ENCODE measurements around the gene SHROOM3.

Gene SHROOM3

DNA sequence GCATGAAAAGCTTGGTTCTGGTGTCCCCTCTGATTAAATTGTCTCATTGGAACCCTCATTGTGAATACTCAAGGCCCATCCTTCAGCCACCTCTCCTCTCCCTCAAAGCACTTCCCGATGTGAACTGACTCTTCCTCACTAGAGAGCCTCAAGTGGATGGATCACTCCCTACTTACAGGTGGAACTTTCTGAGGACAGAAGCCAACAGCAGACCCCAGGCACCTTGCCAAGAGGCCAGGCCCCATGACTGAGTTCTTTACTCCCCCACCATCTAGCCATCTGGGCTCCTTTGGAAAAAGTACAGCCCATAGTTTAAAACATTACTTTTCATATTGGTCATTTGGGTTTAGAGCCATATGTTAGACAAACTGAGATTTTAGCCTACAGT lies 224.1 kb downstream of the SHROOM3 start:
- DNase-seq (ENCODE audit: low read depth): no peak

DNA sequence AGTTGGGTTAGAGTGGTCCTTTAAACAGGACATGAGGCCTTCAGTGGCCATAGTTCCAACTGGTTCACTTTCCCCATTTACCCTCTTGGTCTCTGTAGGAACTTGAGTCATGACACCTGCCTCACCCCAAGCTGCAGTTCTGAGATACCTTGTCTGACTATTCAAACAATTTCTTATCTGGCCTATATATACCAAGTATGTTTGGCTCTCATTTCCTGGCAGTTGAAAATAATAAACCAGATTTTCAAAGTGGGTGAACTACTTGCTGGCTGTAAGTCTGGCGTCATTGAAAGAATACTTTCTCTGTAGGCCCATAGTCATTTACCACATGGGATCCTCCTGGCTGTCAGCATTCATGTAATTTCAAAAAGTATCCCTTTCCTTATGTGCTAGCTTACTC lies 228.8 kb downstream of the SHROOM3 start:
- DNase-seq (ENCODE audit: low read depth): no peak

- DNase-seq (ENCODE audit: low read depth): peak; percentile 13
These were observed 230.1 kb downstream of the SHROOM3 start for GRCh38 chr4:76665153-76665552.

- no peak for DNase-seq (ENCODE audit: low read depth)
These were observed 230.7 kb downstream of the SHROOM3 start for GRCh38 chr4:76665721-76666120.

- no peak for DNase-seq (ENCODE audit: low read depth)
These were observed 232.0 kb downstream of the SHROOM3 start for GRCh38 chr4:76666944-76667532.

DNA sequence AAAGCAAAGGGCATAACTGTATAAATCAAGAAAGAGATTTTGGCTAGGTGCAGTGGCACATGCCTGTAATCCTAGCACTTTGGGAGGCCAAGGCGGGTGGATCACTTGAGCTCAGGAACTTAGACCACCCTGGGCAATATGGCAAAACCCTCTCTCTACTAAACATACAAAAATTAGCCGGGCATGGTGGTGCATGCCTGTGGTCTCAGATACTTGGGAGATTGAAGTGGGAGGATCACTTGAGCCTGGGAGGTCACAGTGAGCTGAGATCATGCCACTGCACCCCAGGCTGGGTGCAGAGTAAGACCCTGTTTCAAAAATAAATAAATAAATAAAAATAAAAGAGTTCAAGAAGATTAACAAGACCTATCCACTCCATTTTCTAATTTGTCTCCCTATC lies 235.6 kb downstream of the SHROOM3 start:
- DNase-seq (ENCODE audit: low read depth): no peak

- no peak for DNase-seq (ENCODE audit: low read depth)
These were observed 238.3 kb downstream of the SHROOM3 start for GRCh38 chr4:76673362-76673761.

DNA sequence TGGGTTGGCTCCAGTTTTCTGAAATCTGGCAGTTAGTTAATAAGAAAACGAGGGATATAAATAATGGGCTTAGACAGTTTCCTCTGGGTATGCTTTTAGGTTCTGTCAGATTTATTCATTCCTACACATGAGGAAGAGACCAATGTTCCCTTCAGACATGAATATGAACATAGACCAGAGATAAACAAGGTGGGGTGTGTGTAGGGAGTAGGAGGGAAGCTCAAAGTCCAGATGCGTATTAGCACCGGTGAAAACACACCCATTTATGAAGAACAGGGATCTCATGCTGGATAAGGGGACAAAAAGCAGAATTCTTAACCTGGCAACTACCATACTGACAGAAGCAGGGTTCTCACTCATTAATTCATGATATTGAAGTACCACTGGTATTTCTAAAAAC lies 240.0 kb downstream of the SHROOM3 start:
- no peak for DNase-seq (ENCODE audit: low read depth)

DNA sequence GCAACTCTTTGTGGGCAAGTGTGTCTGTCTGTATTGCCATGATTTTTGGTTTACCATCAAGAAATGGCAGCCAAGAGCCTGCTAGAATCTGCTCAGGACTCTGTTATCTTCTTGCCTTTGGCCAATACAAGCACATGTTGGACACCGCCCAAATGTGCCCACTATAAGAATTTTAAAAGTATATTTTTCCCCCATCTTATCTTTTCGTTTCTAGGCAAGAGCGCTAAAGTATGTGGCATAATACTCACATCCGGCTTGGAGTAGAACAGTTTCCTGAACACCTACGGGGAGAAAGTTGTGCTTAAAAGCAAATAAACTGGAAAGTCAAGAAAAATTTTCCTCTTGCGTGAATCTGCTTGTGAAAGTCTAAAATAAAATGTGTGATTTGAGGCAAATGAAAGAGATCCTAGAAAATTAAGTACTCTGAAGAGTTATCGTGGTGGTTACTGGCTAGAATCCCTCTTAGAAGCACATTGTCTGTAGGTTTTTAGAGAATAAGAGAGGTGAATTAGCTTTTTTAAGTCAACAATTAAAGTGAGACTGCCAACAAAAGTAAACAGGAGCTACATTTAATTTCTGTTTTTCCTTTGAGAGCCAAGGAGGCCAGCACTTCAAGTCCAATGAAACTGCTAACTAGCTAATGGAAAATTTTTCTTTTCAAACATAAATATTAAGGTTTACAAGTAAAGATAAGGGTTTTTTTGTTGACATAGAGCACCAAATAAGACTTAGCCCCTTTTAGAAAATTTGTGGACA lies 242.7 kb downstream of the SHROOM3 start:
- no peak for DNase-seq (ENCODE audit: low read depth)

DNA sequence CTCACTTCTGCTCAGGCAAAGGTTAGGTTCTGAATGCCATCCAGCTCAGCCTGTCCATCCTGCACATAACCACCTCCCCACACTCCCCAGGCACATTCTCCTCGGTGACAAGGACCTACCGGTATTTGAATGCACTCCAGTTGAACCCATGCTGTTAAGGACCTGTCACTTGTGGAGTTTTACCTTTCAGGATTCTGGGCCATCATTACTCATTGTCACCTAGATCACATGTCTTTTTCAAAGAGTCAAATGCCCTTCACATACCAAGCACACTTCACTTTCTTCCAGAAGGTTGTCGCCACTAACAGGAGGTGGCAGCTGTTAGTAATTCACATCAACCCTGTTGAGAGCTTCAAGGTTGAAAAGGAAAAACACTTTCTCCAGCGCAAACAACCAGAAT lies 244.7 kb downstream of the SHROOM3 start:
- no peak for DNase-seq (ENCODE audit: low read depth)

DNA sequence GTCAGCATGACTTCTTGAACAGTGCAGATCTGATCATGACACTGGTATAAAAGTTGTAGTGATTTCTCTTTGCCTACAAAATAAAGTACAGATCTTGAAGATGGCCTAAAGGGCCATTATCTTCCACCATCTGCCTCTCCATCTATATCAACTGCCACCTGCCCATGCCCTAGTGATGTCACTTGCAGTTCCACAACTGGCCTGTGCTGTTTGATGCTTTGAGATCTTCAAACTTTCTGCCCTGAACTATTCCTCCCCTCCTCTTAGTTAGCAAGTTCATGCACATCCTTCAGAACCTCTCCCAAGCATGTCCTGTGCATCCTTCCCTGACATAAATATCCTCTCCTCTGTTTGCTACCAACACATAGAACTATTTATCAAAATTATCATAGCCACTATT lies 245.9 kb downstream of the SHROOM3 start:
- no peak for DNase-seq (ENCODE audit: low read depth)

- no peak for DNase-seq (ENCODE audit: low read depth)
These were observed 247.0 kb downstream of the SHROOM3 start for GRCh38 chr4:76681996-76682395.

DNA sequence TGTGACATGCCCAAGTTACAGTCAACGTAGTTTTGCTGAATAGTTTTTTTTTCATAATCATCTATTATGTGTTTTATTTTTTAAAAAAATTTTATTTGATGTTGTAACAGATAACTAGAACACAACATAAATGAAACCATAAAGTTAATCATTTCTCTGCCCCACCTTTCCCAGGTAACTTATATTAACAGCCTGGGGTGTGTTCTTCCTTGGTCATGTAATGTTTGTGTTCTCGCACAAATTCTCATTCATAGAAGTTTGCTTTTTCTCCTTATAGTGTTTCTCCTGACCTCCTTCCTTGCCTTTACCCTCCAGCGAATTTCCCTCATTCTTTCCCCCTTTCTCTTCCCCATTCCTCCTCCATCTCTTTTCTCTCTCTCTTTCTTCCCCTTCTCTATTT lies 248.1 kb downstream of the SHROOM3 start:
- DNase-seq (ENCODE audit: low read depth): no peak

- DNase-seq (ENCODE audit: low read depth): no peak
These were observed 252.9 kb downstream of the SHROOM3 start for GRCh38 chr4:76687746-76688448.

- no peak for DNase-seq (ENCODE audit: low read depth)
These were observed 253.7 kb downstream of the SHROOM3 start for GRCh38 chr4:76688619-76689144.

- no peak for DNase-seq (ENCODE audit: low read depth)
These were observed 254.3 kb downstream of the SHROOM3 start for GRCh38 chr4:76689145-76689817.

DNA sequence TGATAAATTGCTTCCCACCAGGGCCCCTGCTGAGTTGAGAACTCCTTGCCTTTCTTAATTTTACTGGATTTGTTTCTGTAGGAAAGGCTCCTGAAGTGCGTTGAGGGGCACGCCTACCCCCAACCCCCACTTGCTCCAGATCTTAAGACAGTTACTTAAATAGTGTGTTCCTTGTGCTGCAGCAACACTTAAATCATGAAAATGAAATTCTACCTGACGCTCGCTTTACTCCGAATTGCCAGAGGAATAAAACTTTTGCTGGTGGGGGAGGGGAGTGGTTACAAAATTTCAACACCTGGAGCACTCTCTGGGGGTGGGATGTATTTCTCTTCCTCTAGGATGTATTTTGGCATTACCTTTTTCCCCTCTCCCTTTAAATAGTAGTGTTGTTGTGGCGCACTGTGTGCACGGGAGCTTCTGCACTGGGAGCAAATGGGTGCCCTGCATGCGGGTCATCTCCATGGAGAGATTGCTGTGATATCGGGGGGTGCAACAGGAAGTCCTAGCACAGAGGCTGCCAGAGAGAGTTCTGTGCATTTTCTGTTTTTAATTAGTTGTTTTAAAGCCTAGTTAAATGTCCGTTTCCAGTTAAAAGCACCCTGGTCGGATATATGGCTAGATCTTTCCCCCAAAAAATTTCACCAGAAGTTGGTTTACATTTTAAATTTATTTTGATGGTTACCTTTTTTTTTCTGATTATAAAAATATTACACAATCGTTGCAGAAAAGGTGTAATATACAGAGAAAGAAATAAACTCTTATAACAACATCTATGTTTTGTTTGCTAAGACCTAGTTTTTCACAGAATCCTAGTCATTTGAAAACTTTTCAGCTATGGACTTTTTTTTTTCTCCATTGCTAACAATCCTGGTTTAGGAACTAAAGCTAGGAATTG lies 255.2 kb downstream of the SHROOM3 start:
- no peak for DNase-seq (ENCODE audit: low read depth)

DNA sequence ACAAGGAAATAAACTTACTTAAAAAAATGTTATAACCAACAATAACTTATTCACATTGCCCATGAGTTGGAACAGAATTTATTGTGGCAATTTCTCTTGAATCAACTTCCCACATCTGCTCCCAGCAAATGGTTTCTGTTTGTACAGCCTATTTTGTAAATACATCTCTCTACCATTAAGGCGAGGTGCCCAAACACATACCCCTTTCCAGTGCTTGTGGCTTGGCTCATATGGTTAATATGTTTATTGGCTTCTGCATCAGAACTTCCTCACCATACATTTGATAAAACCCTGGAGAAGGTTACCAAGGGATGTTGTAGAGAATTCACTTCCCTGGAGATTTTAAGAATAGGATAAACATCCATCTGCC lies 255.9 kb downstream of the SHROOM3 start:
- DNase-seq (ENCODE audit: low read depth): no peak

GRCh38 chr4:76691807-76692582 lies 257.0 kb downstream of the SHROOM3 start:
- no peak for DNase-seq (ENCODE audit: low read depth)

DNA sequence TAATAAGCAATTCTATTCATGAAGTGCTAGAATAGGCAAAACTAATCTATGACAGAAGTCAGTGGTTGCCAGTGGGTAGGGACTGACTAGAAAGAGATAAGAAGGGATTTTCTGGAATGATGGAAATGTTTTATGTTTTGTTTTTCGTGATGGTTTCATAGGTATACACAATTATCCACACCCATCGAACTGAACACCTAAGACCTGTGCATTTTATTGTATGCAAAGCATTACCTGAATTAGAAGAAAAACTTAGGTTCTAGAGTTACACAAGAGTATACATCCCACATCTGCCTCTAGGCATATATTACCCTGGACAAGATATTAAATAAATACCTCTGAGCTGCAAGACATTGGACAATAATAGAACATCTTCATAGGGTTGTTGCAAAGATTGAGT lies 257.7 kb downstream of the SHROOM3 start:
- no peak for DNase-seq (ENCODE audit: low read depth)

- no peak for DNase-seq (ENCODE audit: low read depth)
These were observed 259.0 kb downstream of the SHROOM3 start for GRCh38 chr4:76694056-76694455.

Data from iris pigment epithelial cell (primary cell).